Ascending aorta (tissue), 2 donors: ENCODE results near the gene SFPQ. TPM values are rescaled to one million over a fixed set of nuclear protein-coding genes. Genes with fewer than 3 reads are reported as not detected.
A peak's percentile ranks its signal among the peaks of the same experiment; 100 is the strongest.

Experiments
- DNase-seq, 2 donors: peaks; one replicate each; pipeline ENCODE4 v3.0.0-alpha.2; 2019; ENCODE audit warnings: low spot score in 2 of 2
- H3K27ac ChIP-seq, 2 donors: fragments of 200-600 bp; sonication (generic); one replicate each; pipeline ENCODE4 v1.5.1; 2016 to 2017; ENCODE audit warnings: mild to moderate bottlenecking in 1 of 2
- H3K27me3 ChIP-seq: fragments of 200-600 bp; sonication (generic); one replicate; pipeline ENCODE4 v1.5.1; 2017
- H3K36me3 ChIP-seq, 2 donors: fragments of 200-600 bp; sonication (generic); one replicate each; pipeline ENCODE4 v1.5.1; 2016
- H3K4me1 ChIP-seq, 2 donors: fragments of 200-600 bp; sonication (generic); one replicate each; pipeline ENCODE4 v1.5.1; 2016 to 2017; ENCODE audit warnings: mild to moderate bottlenecking in 1 of 2
- H3K4me3 ChIP-seq, 2 donors: fragments of 200-600 bp; sonication (generic); one replicate each; pipeline ENCODE4 v1.5.1; 2016 to 2017; ENCODE audit warnings: mild to moderate bottlenecking in 1 of 2
- H3K9me3 ChIP-seq, 2 donors: fragments of 200-600 bp; sonication (generic); one replicate each; pipeline ENCODE4 v1.5.1; 2016
- CTCF ChIP-seq, 3 experiments: fragments of 200-600 bp in 2 of 3; fragments of 450-650 bp in 1 of 3; sonication (generic) in 2 of 3; IDR thresholded peaks; one replicate each; pipeline ENCODE4 v1.5.1; 2016 to 2019; ENCODE audit warnings: antibody characterized with exemption in 3 of 3, mild to moderate bottlenecking in 1 of 3, moderate library complexity in 1 of 3
- intact Hi-C: fragments of 100-400 bp; cut with DNase I; formaldehyde crosslinking; loops from one replicate; pipeline ENCODE4 v1.15.1; 2023
- total RNA-seq: library from RNA; depleted of rRNA; stranded (reverse); fragments of >200 nt; gene quantifications from one replicate; pipeline ENCODE4 v1.1.0, GENCODE V29; 2016

The SFPQ gene
- total RNA-seq, 1 donor from 2014 or later, result 231 TPM

- Histone ChIP-seq H3K4me1 (peaks cover 5 to 30% of the 10 kb centered on the region in 2 donors), H3K36me3 (peaks cover 37 to 51% of the 10 kb centered on the region in 2 donors), H3K4me3 (peak overlapping the region; percentile 72 to 100), H3K27me3 (no peaks in the 10 kb centered on the region), H3K27ac (peak overlapping the region; percentile 99), H3K9me3 (no peaks in the 10 kb centered on the region)
- no peak for DNase-seq
- intact Hi-C loops, result loop anchor here (1.0 to 10.0 kb wide), 6 partner anchors 77 to 583 kb away; partner anchors contain the start of genes KIAA0319L, NCDN, PSMB2 and SMIM12
- no peak for TF ChIP-seq CTCF (IDR thresholded peaks at IDR 0.05)
Observed at GRCh38 chr1:35191429-35192055, 1.4 kb downstream of the SFPQ start.

DNA sequence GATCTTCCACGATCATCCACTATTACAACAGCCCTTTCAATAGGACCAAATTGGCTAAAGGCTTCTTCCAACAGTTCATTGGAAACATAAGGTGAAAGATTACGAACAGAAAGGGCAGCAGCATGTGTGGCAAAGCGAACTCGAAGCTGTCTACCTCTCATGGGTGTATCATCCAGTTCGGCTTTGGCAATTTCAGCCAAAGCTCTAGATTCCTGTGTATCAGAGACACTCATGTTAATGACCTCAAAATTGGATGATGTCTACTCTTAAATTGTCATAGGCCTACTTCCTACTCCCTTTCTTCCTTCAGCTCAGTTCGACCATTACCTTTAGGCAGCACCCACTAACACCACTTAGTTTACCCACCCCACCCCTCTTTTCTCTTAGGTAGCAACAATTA, 2.2 kb downstream of the SFPQ start:
- peak overlapping the region in 1 of 2 donors; percentile 99 for H3K27ac ChIP-seq
- H3K4me1 ChIP-seq, result peaks cover 9 to 34% of the 10 kb centered on the region in 2 donors
- no peaks in the 10 kb centered on the region for H3K9me3 ChIP-seq
- no peak for DNase-seq
- H3K27me3 ChIP-seq, result no peaks in the 10 kb centered on the region
- H3K4me3 ChIP-seq, result peak overlapping the region; percentile 72 to 100
- intact Hi-C loops, result loop anchor here (2.0 to 10.0 kb wide), 3 partner anchors 332 to 584 kb away; partner anchors contain the start of genes PSMB2 and SMIM12
- H3K36me3 ChIP-seq, result peaks cover 45 to 58% of the 10 kb centered on the region in 2 donors
- no peak for TF ChIP-seq CTCF (IDR thresholded peaks at IDR 0.05)

DNA sequence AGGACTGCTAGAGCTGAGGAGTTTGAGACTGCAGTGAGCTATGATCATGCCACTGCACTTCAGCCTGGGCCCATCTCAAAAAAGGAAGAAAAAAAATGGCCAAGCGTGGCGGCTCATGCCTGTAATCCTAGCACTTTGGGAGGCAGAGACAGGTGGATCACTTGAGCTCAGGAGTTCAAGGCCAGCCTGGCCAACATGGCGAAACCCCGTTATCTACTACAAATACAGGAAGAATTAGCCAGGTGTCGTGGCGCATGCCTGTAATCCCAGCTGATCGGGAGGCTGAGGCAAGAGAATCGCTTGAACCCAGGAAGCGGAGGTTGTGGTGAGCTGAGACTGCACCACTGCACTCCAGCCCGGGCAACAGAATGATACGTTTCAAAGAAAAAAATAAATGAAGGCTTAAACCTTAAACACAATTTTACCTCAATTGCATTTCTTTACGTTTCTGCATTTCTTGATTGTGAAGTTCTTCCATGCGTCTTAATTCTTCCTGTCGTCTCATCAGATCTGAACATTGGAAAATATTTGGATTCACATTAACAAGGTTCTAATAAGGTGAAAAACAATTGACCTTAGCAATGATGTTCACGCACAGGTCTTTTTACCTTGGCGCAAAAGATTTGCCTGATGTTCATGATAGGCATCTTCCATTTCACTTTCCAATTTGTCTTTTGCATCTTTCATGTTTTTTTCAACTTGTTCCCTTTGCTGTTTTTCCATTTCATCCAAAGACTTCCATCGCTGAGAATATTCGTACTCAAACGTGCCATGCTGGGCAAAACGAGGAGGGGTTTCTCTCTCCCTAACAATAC, 4.2 kb downstream of the SFPQ start:
- intact Hi-C loops, result no loop called here
- no peak for TF ChIP-seq CTCF (IDR thresholded peaks at IDR 0.05)
- Histone ChIP-seq H3K27me3 (no peaks in the 10 kb centered on the region), H3K9me3 (no peaks in the 10 kb centered on the region), H3K4me1 (peaks cover 9 to 35% of the 10 kb centered on the region in 2 donors), H3K4me3 (peak overlapping the region in 1 of 2 donors; percentile 8), H3K27ac (no peak overlapping the region), H3K36me3 (peaks cover 63 to 78% of the 10 kb centered on the region in 2 donors)
- DNase-seq, result peak in 1 of 2 donors; percentile 30

GRCh38 chr1:35187816-35188342, 5.1 kb downstream of the SFPQ start:
- no peak for DNase-seq
- intact Hi-C loops, result no loop called here
- Histone ChIP-seq H3K36me3 (peaks cover 72 to 87% of the 10 kb centered on the region in 2 donors), H3K4me3 (no peak overlapping the region), H3K27ac (no peak overlapping the region), H3K27me3 (no peaks in the 10 kb centered on the region), H3K4me1 (peaks cover 9 to 35% of the 10 kb centered on the region in 2 donors), H3K9me3 (no peaks in the 10 kb centered on the region)
- no peak for TF ChIP-seq CTCF (IDR thresholded peaks at IDR 0.05)

DNA sequence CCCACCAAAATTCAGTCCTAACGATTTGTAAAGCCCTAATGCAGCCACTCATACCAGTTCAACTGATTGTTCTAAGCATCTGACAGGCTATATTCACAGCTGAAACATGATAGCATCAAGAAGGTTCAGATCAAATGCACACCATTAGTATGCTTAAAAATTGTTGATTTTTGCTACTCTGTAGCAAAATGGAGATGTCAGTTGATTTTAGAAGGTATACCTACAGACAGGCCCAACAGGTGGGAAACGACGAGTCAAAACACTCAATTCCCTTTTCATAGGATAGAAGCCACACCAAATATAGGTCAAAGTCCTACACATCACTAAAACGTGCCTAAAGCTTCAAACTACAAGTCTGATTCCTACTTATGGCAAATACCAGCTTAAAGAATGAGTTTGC, 6.7 kb downstream of the SFPQ start:
- peaks cover 85 to 100% of the 10 kb centered on the region in 2 donors for H3K36me3 ChIP-seq
- H3K4me1 ChIP-seq, result peaks cover 9 to 35% of the 10 kb centered on the region in 2 donors
- intact Hi-C loops, result no loop called here
- TF ChIP-seq CTCF (IDR thresholded peaks at IDR 0.05), result no peak
- no peak overlapping the region for H3K27ac ChIP-seq
- no peaks in the 10 kb centered on the region for H3K9me3 ChIP-seq
- no peak overlapping the region for H3K4me3 ChIP-seq
- no peak for DNase-seq
- no peaks in the 10 kb centered on the region for H3K27me3 ChIP-seq
